Tibial nerve (tissue), 4 donors: ENCODE results near the gene CDH18. TPM values are rescaled to one million over a fixed set of nuclear protein-coding genes. Genes with fewer than 3 reads are reported as not detected.

ENCODE experiments used
- DNase-seq, 2 donors: peaks; one replicate each; pipeline ENCODE4 v3.0.0-alpha.2; 2019; ENCODE audit warnings: low spot score in 2 of 2
- H3K27ac ChIP-seq, 4 donors: fragments of 200-600 bp; sonication (generic) in 3 of 4; one replicate each; pipeline ENCODE4 v1.5.1; 2017 to 2019; ENCODE audit warnings: mild to moderate bottlenecking in 1 of 4
- H3K27me3 ChIP-seq, 2 donors: fragments of 200-600 bp; sonication (generic) in 1 of 2; one replicate each; pipeline versions ENCODE4 v1.5.1 to v1.6.0; 2017 to 2019
- H3K36me3 ChIP-seq, 3 donors: fragments of 200-600 bp; sonication (generic); one replicate each; pipeline ENCODE4 v1.5.1; 2018 to 2019
- H3K4me1 ChIP-seq, 4 donors: fragments of 200-600 bp; sonication (generic) in 3 of 4; one replicate each; pipeline ENCODE4 v1.5.1; 2017 to 2019
- H3K4me3 ChIP-seq, 4 donors: fragments of 200-600 bp; sonication (generic) in 3 of 4; one replicate each; pipeline ENCODE4 v1.5.1; 2017 to 2019; ENCODE audit warnings: mild to moderate bottlenecking in 1 of 4, moderate library complexity in 1 of 4
- H3K9me3 ChIP-seq, 4 donors: fragments of 200-600 bp; sonication (generic) in 3 of 4; one replicate each; pipeline ENCODE4 v1.5.1; 2017 to 2019
- EP300 ChIP-seq, 2 donors: sonication (generic); formaldehyde crosslinking; IDR thresholded peaks; one replicate each; pipeline ENCODE4 v1.6.1; 2017; ENCODE audit warnings: antibody characterized with exemption in 2 of 2, mild to moderate bottlenecking in 1 of 2
- POLR2A ChIP-seq, 2 donors: fragments of 450-650 bp; IDR thresholded peaks; one replicate each; pipeline ENCODE4 v1.6.1; 2017; ENCODE audit warnings: antibody characterized with exemption in 2 of 2, mild to moderate bottlenecking in 2 of 2, moderate library complexity in 2 of 2
- WGBS, 2 donors: methylation state at CpG; one replicate each; pipeline ENCODE4 v1.1.5; 2018; 5-methylcytosine and 5-hydroxymethylcytosine counted together
- total RNA-seq, 4 donors: library from RNA; depleted of rRNA; stranded (reverse); fragments of >200 nt; gene quantifications; one replicate each; pipeline ENCODE4 v1.1.0, GENCODE V29; 2016
- TF ChIP-seq, protein P1 (sequence below), 5 experiments: fragments of 200-600 bp in 3 of 5; fragments of 450-650 bp in 2 of 5; sonication (generic) in 3 of 5; IDR thresholded peaks; one replicate each; pipeline ENCODE4 v1.5.1; 2016 to 2019; ENCODE audit warnings: antibody characterized with exemption in 5 of 5, mild to moderate bottlenecking in 3 of 5, moderate library complexity in 2 of 5

Gene CDH18
- total RNA-seq, 4 donors from 2014 or later, result not detected

DNA sequence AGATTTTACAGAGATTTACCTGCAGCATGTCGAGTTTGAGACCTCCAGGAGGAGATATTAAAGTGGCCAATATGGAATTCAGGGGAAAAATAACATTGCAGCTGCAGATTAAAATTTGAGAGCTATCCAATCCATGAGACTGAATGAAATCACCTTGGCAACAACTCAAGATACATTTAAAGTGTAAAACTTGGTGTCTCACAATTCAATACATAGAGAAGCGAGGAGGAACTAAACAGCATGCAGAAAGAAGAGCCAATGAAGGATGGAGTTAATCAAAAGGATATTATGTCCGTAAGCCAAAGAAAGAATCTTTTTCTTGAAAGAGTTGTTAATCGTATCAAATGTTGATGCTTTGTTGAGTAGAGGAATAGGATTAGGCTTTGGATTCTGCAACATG, 455.1 kb downstream of the CDH18 start:
- Histone ChIP-seq H3K27me3 (no peaks in the 10 kb centered on the region), H3K9me3 (no peaks in the 10 kb centered on the region), H3K27ac (no peak overlapping the region), H3K4me3 (no peak overlapping the region), H3K36me3 (no peaks in the 10 kb centered on the region), H3K4me1 (no peaks in the 10 kb centered on the region)
- no peak for DNase-seq
- TF ChIP-seq EP300 (IDR thresholded peaks at IDR 0.05), result no peak
- TF ChIP-seq POLR2A (IDR thresholded peaks at IDR 0.05), result no peak
- TF ChIP-seq, protein P1, sequence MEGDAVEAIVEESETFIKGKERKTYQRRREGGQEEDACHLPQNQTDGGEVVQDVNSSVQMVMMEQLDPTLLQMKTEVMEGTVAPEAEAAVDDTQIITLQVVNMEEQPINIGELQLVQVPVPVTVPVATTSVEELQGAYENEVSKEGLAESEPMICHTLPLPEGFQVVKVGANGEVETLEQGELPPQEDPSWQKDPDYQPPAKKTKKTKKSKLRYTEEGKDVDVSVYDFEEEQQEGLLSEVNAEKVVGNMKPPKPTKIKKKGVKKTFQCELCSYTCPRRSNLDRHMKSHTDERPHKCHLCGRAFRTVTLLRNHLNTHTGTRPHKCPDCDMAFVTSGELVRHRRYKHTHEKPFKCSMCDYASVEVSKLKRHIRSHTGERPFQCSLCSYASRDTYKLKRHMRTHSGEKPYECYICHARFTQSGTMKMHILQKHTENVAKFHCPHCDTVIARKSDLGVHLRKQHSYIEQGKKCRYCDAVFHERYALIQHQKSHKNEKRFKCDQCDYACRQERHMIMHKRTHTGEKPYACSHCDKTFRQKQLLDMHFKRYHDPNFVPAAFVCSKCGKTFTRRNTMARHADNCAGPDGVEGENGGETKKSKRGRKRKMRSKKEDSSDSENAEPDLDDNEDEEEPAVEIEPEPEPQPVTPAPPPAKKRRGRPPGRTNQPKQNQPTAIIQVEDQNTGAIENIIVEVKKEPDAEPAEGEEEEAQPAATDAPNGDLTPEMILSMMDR (IDR thresholded peaks at IDR 0.05), result no peak
- 54 to 57% methylated on average over 4 of the region's 4 CpGs for WGBS, 2 donors

- 82 to 83% methylated on average over 8 of the region's 8 CpGs for WGBS, 2 donors
These were observed 456.5 kb downstream of the CDH18 start for GRCh38 chr5:19531374-19531952.

DNA sequence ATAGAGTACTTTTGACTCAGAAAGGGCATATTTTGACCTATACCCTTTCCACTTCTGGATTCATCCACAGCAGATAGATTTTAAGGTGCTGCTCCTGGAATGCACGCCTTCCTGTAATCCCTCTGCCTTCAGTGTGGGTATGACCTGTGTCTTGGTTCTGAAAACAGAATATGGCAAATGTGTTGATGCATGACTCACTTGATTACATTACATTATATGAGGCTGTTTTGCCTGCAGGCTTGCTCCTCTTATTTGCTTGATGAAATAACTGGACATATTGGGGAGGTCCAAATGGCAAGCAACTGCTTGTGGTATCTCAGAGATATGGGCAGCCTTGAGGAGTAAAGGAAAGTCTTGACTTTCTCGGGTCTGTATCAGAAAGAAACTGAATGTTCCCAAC, 468.6 kb downstream of the CDH18 start:
- Histone ChIP-seq H3K27ac (no peak overlapping the region), H3K9me3 (peaks cover 0 to 11% (median 0%) of the 10 kb centered on the region in 4 donors), H3K4me3 (no peak overlapping the region), H3K27me3 (no peaks in the 10 kb centered on the region), H3K4me1 (no peaks in the 10 kb centered on the region), H3K36me3 (no peaks in the 10 kb centered on the region)
- no peak for DNase-seq
- 76 to 81% methylated on average over 2 of the region's 2 CpGs for WGBS, 2 donors
- no peak for TF ChIP-seq POLR2A (IDR thresholded peaks at IDR 0.05)
- TF ChIP-seq, protein P1 (IDR thresholded peaks at IDR 0.05), result no peak
- TF ChIP-seq EP300 (IDR thresholded peaks at IDR 0.05), result no peak

More at GRCh38 chr5:19531374-19531952, 456.5 kb downstream of the CDH18 start:
- Histone ChIP-seq H3K27ac (no peak overlapping the region), H3K4me3 (no peak overlapping the region), H3K27me3 (no peaks in the 10 kb centered on the region), H3K9me3 (no peaks in the 10 kb centered on the region), H3K36me3 (no peaks in the 10 kb centered on the region), H3K4me1 (no peaks in the 10 kb centered on the region)
- DNase-seq, result no peak
- TF ChIP-seq, protein P1 (IDR thresholded peaks at IDR 0.05), result no peak
- no peak for TF ChIP-seq EP300 (IDR thresholded peaks at IDR 0.05)
- no peak for TF ChIP-seq POLR2A (IDR thresholded peaks at IDR 0.05)

DNA sequence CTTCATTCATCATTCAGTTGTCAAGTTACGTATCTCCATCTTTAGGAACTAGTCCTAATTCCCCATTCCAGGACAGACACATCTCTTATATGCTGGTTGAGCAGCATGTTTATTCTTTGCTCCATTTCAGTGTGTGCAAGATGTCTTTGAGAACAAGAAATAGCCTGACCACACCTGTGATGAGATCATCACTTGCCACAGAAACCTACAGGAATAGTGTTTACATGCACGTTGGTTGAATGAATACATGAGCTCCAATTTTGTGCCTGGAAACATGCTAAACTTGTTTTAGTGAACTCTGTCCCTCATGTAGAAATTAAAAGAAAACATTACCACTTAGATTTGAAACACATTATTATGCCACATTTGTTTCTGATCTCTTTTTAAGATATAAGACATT, 489.1 kb downstream of the CDH18 start:
- 79 to 81% methylated on average over 2 of the region's 2 CpGs for WGBS, 2 donors
- no peak for DNase-seq

GRCh38 chr5:19497229-19497815, 490.7 kb downstream of the CDH18 start:
- Histone ChIP-seq H3K4me1 (no peaks in the 10 kb centered on the region), H3K27me3 (no peaks in the 10 kb centered on the region), H3K27ac (no peak overlapping the region), H3K36me3 (no peaks in the 10 kb centered on the region), H3K4me3 (no peak overlapping the region), H3K9me3 (no peaks in the 10 kb centered on the region)
- 63 to 68% methylated on average over 3 of the region's 3 CpGs for WGBS, 2 donors
- DNase-seq, result no peak
- TF ChIP-seq, protein P1 (IDR thresholded peaks at IDR 0.05), result no peak
- TF ChIP-seq EP300 (IDR thresholded peaks at IDR 0.05), result no peak
- TF ChIP-seq POLR2A (IDR thresholded peaks at IDR 0.05), result no peak

More for the DNA sequence above, 489.1 kb downstream of the CDH18 start:
- H3K27ac ChIP-seq, result no peak overlapping the region
- H3K4me1 ChIP-seq, result no peaks in the 10 kb centered on the region
- H3K36me3 ChIP-seq, result no peaks in the 10 kb centered on the region
- no peaks in the 10 kb centered on the region for H3K9me3 ChIP-seq
- H3K4me3 ChIP-seq, result no peak overlapping the region
- no peaks in the 10 kb centered on the region for H3K27me3 ChIP-seq
- TF ChIP-seq EP300 (IDR thresholded peaks at IDR 0.05) (no peak), POLR2A (IDR thresholded peaks at IDR 0.05) (no peak)
- TF ChIP-seq, protein P1 (IDR thresholded peaks at IDR 0.05), result no peak
